ENCODE results near the gene ADAP2.

DNA sequence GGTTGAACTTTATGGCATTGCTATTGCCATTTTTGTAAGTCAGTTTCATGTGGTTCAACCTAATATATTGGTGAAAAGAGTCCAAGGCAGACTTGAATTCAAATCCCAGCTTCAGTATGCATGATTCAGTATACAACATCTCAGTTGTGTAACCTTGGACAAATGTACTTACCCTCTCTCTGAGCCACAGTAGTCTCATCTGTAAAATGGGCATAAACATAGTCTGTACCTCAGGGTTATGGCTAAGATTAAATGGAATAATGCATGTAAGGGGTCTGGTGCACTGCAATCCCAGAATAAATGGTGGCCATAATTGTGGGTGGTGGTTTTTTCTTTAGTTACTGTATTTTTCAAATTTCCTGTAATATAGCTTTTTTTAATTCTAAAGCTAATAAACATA lies 4.7 kb upstream of the ADAP2 start:
- TF ChIP-seq CTCF (IDR thresholded peaks at IDR 0.05) (no peak), POLR2A (IDR thresholded peaks at IDR 0.05) (no peak)
